Psoas muscle (tissue), 8 donors: ENCODE results near the gene PAX2. TPM values are rescaled to one million over a fixed set of nuclear protein-coding genes. Genes with fewer than 3 reads are reported as not detected.
A peak's percentile ranks its signal among the peaks of the same experiment; 100 is the strongest.

Experiments used
- ATAC-seq, 4 donors: fragments of 200-7000 bp; cut with Tn5 transposase; one replicate each; pipeline ENCODE4 v1.9.1; 2020; ENCODE audit warnings: moderate library complexity in 3 of 4, mild to moderate bottlenecking in 2 of 4
- DNase-seq, 2 donors: peaks; one replicate each; pipeline ENCODE4 v3.0.0-alpha.2; 2020
- H3K27ac ChIP-seq: fragments of 200-600 bp; one replicate; pipeline ENCODE4 v1.8.0; 2022
- H3K27me3 ChIP-seq, 3 donors: fragments of 200-600 bp in 1 of 3; one replicate each; pipeline versions ENCODE4 v1.6.1 to v1.8.0; 2013 to 2022; ENCODE audit warnings: low read length in 2 of 3, mild to moderate bottlenecking in 2 of 3, moderate library complexity in 1 of 3; ENCODE audit not compliant: insufficient read depth in 3 of 3
- H3K36me3 ChIP-seq, 2 donors: fragments of 200-600 bp in 1 of 2; one replicate each; pipeline versions ENCODE4 v1.6.1 to v1.8.0; 2013 to 2022; ENCODE audit warnings: low read depth in 1 of 2, mild to moderate bottlenecking in 1 of 2, moderate library complexity in 1 of 2; ENCODE audit not compliant: insufficient read depth in 1 of 2
- H3K4me1 ChIP-seq: fragments of 200-600 bp; one replicate; pipeline ENCODE4 v1.8.0; 2022
- H3K4me3 ChIP-seq: fragments of 200-600 bp; one replicate; pipeline ENCODE4 v1.8.0; 2022; ENCODE audit warnings: mild to moderate bottlenecking
- H3K9me3 ChIP-seq: fragments of 200-600 bp; one replicate; pipeline ENCODE4 v1.8.0; 2022
- WGBS, 3 donors: extraction: QIAGEN DNeasy Blood & Tissue Kit; methylation state at CpG; one replicate each; pipeline versions ENCODE4 v1.1.6 to v1.1.7; 2013; 5-methylcytosine and 5-hydroxymethylcytosine counted together
- intact Hi-C, 2 donors: fragments of 100-400 bp; cut with DNase I; formaldehyde crosslinking; loops; one replicate each; pipeline versions ENCODE4 v1.11.0 to v1.14.2; 2022
- polyA plus RNA-seq, 3 donors: library from polyadenylated mRNA; stranded (reverse); fragments of 200-250 nt; gene quantifications; one replicate each; pipeline ENCODE4 v1.2.3, GENCODE V29; 2013
- total RNA-seq, 4 donors: library from RNA; stranded (reverse); fragmentation: NEBNext Ultra II Directional in 2 of 4; extraction: Animal tissue kit (Norgen Biotek cat#: 25700) in 2 of 4; gene quantifications; one replicate each; pipeline versions ENCODE4 v1.2.1 to v1.2.4, GENCODE V29; 2021 to 2023
- TF ChIP-seq, protein P1 (sequence below): fragments of 200-600 bp; IDR thresholded peaks from one replicate; pipeline ENCODE4 v1.8.0; 2022; ENCODE audit warnings: antibody characterized with exemption
- donor health status: healthy with polysubstance abuse.
- donor health status: DM: no; HTN: no; CAD: no; lungs with moderate emphysema.
- donor health status: Bipolar disorder and iron deficiency.
- donor health status: healthy.
- donor health status: DM: yes; HTN: yes; CAD: no.
- donor health status: DM: no; HTN: no; CAD: no.
- donor health status: DM: no; HTN: no; CAD: no.
- donor health status: DM: yes; HTN: yes; CAD: no.

The PAX2 gene
- total and polyA plus RNA-seq, 7 donors = not detected

DNA sequence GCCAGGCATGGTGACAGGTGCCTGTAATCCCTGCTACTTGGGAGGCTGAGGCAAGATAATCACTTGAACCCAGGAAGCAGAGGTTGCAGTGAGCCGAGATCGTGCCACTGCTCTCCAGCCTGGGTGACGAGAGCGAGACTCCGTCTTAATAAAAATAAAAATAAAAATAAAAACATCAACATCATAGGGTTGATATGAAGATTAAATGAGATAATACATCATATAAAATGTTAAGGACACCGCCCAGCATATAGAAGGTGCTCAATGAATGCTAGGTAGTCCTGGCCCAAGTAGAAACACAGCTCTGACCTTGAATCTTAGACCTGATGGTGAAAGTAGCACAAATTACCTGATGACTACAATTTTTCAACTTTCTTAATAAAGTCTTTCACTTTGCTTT lies 74.0 kb downstream of the PAX2 start:
- ATAC-seq = no peak
- DNase-seq = no peak
- no peaks in the 10 kb centered on the region for H3K9me3 ChIP-seq
- intact Hi-C loops = no loop called here
- H3K4me3 ChIP-seq = no peak overlapping the region
- no peaks in the 10 kb centered on the region for H3K36me3 ChIP-seq
- H3K27me3 ChIP-seq = peaks cover 0 to 79% (median 11%) of the 10 kb centered on the region in 3 donors
- H3K27ac ChIP-seq = no peak overlapping the region
- WGBS, 3 donors = 90 to 94% (median 90%) methylated on average over 6 of the region's 6 CpGs
- TF ChIP-seq, protein P1, sequence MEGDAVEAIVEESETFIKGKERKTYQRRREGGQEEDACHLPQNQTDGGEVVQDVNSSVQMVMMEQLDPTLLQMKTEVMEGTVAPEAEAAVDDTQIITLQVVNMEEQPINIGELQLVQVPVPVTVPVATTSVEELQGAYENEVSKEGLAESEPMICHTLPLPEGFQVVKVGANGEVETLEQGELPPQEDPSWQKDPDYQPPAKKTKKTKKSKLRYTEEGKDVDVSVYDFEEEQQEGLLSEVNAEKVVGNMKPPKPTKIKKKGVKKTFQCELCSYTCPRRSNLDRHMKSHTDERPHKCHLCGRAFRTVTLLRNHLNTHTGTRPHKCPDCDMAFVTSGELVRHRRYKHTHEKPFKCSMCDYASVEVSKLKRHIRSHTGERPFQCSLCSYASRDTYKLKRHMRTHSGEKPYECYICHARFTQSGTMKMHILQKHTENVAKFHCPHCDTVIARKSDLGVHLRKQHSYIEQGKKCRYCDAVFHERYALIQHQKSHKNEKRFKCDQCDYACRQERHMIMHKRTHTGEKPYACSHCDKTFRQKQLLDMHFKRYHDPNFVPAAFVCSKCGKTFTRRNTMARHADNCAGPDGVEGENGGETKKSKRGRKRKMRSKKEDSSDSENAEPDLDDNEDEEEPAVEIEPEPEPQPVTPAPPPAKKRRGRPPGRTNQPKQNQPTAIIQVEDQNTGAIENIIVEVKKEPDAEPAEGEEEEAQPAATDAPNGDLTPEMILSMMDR = no peak
- no peaks in the 10 kb centered on the region for H3K4me1 ChIP-seq

DNA sequence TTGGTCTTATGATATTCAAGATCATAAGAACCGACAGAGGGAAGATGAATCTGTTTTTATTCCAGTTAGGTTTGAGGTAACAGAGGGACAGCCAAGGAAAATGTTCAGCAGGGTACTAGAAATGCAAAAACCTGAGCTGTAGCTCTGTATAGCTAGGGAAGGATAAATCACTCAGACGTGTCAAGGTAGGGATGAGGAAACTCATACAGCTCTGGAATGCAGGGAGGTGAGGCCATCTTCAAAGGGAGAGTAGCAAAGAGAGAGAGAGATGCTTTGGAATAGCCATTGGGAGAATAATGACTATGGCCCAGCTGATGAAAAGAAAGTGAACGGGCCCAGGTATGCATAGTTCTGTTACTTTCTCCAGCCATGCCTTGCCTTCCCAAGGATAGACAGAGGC lies 77.8 kb downstream of the PAX2 start:
- intact Hi-C loops = no loop called here
- Histone ChIP-seq H3K36me3 (no peaks in the 10 kb centered on the region), H3K9me3 (no peaks in the 10 kb centered on the region), H3K27me3 (peaks cover 0 to 98% (median 24%) of the 10 kb centered on the region in 3 donors), H3K4me3 (no peak overlapping the region), H3K4me1 (peaks cover 14% of the 10 kb centered on the region), H3K27ac (no peak overlapping the region)
- ATAC-seq (no peak), DNase-seq (no peak)
- 52 to 58% (median 52%) methylated on average over 3 of the region's 3 CpGs for WGBS, 3 donors
- TF ChIP-seq, protein P1 = no peak

DNA sequence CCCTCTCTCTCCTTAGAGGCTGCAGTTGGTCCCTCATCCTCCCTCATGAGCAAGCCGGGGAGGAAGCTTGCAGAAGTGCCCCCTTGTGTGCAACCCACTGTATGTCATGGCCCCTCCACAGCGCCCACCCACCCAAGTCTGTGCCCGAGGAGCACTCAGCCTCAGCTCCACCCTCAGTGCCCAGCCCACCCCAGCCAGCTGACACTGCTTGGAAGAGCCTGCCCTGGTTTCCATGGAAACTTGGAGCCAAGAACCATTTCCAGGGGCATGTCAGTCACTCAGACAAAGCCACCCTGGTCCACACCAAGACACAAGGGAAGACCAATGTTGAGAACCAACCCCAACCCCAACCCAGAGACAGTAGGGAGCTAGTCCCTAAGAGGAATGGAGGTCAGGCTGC lies 79.5 kb downstream of the PAX2 start:
- H3K9me3 ChIP-seq = no peaks in the 10 kb centered on the region
- TF ChIP-seq, protein P1 = no peak
- no peaks in the 10 kb centered on the region for H3K36me3 ChIP-seq
- no peak for ATAC-seq
- intact Hi-C loops = no loop called here
- H3K27me3 ChIP-seq = peaks cover 0 to 98% (median 33%) of the 10 kb centered on the region in 3 donors
- H3K4me1 ChIP-seq = peaks cover 18% of the 10 kb centered on the region
- WGBS, 3 donors = 37 to 44% (median 41%) methylated on average over 3 of the region's 3 CpGs
- no peak for DNase-seq
- H3K4me3 ChIP-seq = no peak overlapping the region
- H3K27ac ChIP-seq = no peak overlapping the region

- H3K36me3 ChIP-seq = no peaks in the 10 kb centered on the region
- WGBS, 3 donors = 17 to 33% (median 24%) methylated on average over 2 of the region's 2 CpGs
- peaks cover 18% of the 10 kb centered on the region for H3K4me1 ChIP-seq
- H3K4me3 ChIP-seq = no peak overlapping the region
- ATAC-seq (no peak), DNase-seq (no peak)
- H3K9me3 ChIP-seq = no peaks in the 10 kb centered on the region
- no peak overlapping the region for H3K27ac ChIP-seq
- intact Hi-C loops = no loop called here
- TF ChIP-seq, protein P1 = no peak
- peaks cover 0 to 98% (median 37%) of the 10 kb centered on the region in 3 donors for H3K27me3 ChIP-seq
Measured at GRCh38 chr10:100825325-100825875, 80.0 kb downstream of the PAX2 start.

DNA sequence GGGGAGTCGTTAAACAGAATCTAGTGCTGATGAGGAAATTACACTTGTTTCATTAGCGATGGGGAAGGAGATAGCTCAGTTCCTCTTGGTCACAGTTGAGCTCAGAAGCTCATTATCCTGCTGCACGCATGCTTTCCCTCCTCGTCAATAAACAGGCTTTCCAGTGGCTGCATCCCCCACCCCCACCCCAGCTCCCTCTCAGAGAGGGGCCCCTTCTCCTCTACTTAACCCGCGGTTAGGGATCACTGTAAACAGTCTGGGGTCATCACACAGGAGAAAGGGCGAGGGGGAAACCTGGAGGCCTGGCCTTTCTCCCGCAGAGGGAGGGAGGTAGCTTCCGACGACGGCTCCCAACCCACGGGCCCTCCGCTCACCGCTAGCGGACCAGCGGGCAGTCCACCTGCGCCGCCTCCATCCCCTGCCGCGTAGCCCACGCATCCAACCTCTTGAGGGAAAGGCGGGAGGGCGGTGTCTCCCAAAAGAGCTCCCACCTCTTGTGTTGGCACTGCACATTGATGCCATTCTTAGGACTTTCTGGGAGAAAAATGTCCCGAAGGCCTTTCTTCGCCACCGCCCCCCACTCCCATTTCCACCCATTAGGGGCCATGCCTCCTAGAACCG lies 80.8 kb downstream of the PAX2 start:
- peaks cover 18% of the 10 kb centered on the region for H3K4me1 ChIP-seq
- no peak for DNase-seq
- intact Hi-C loops = no loop called here
- no peak for ATAC-seq
- H3K27ac ChIP-seq = no peak overlapping the region
- no peaks in the 10 kb centered on the region for H3K9me3 ChIP-seq
- WGBS, 3 donors = 5 to 9% (median 5%) methylated on average over 27 of the region's 27 CpGs
- no peaks in the 10 kb centered on the region for H3K36me3 ChIP-seq
- H3K27me3 ChIP-seq = peaks cover 0 to 98% (median 42%) of the 10 kb centered on the region in 3 donors
- TF ChIP-seq, protein P1 = no peak
- H3K4me3 ChIP-seq = peak overlapping the region; percentile 58
